Suprapubic skin (tissue), 4 donors: ENCODE data around the gene COL5A3.

Experiments
- CTCF ChIP-seq, 2 donors: fragments of 200-600 bp in 1 of 2; fragments of 450-650 bp in 1 of 2; sonication (generic) in 1 of 2; IDR thresholded peaks; one replicate each; pipeline ENCODE4 v1.5.1; 2016 to 2019; ENCODE audit warnings: antibody characterized with exemption in 2 of 2, mild to moderate bottlenecking in 1 of 2, moderate library complexity in 1 of 2
- EP300 ChIP-seq: sonication (generic); formaldehyde crosslinking; IDR thresholded peaks from one replicate; pipeline ENCODE4 v1.6.1; 2017; ENCODE audit warnings: antibody characterized with exemption
- POLR2AphosphoS5 ChIP-seq, 3 donors: sonication (generic); formaldehyde crosslinking; IDR thresholded peaks; one replicate each; pipeline ENCODE4 v1.6.1; 2017; ENCODE audit warnings: antibody characterized with exemption in 3 of 3

- TF ChIP-seq EP300 (no peak), CTCF (IDR thresholded peaks at IDR 0.05) (peak; percentile 86 to 90), POLR2AphosphoS5 (IDR thresholded peaks at IDR 0.05) (peak in 2 of 3 donors; percentile 76)
These were observed 17.1 kb upstream of the COL5A3 start for GRCh38 chr19:10027158-10027997.
